OCI-LY7 (cell line): ENCODE results near the gene LRRC70.

Experiments
- CTCF ChIP-seq: fragments of 200-600 bp; sonication (generic); conservative IDR thresholded peaks from 2 replicates; pipeline ENCODE4 v1.5.1; 2014; ENCODE audit warnings: mild to moderate bottlenecking, antibody characterized with exemption, low read length, moderate library complexity, mixed read lengths
- EZH2phosphoT487 ChIP-seq: fragments of 200-600 bp; sonication (generic); IDR thresholded peaks from 2 replicates; pipeline ENCODE4 v1.6.1; 2018; ENCODE audit warnings: low read depth, borderline replicate concordance, mild to moderate bottlenecking, mixed run types, antibody characterized with exemption, low read length, moderate library complexity, mixed read lengths

- TF ChIP-seq CTCF (no peak), EZH2phosphoT487 (no peak)
These were observed 29.0 kb downstream of the LRRC70 start for GRCh38 chr5:62607615-62608014.
